Cardiac fibroblast (primary cell): ENCODE results near the gene CACNB2.

ENCODE experiments used
- DNase-seq, 2 donors: peaks; one replicate each; pipeline versions ENCODE4 v3.0.0 to v3.0.0-alpha.2; 2010; ENCODE audit warnings: low read depth in 2 of 2
- H3K4me3 ChIP-seq, 2 donors: replicated peaks in 1 of 2; 1 replicate in 1 of 2; 2 replicates in 1 of 2; pipeline ENCODE4 v1.5.1; 2011; ENCODE audit warnings: low read depth in 2 of 2, low read length in 2 of 2, mild to moderate bottlenecking in 2 of 2, moderate library complexity in 1 of 2
- CTCF ChIP-seq: IDR thresholded peaks from one replicate; pipeline ENCODE4 v1.5.1; 2011; ENCODE audit warnings: low read depth, mild to moderate bottlenecking, low read length, inconsistent platforms

Gene CACNB2

GRCh38 chr10:18497806-18498369, 357.7 kb downstream of the CACNB2 start:
- H3K4me3 ChIP-seq, result no peak overlapping the region
- TF ChIP-seq CTCF, result no peak
- DNase-seq, result peak in 1 of 2 donors; percentile 50

- no peak for TF ChIP-seq CTCF
- H3K4me3 ChIP-seq, result no peak overlapping the region
- peak in 1 of 2 donors; percentile 8 for DNase-seq
Observed at GRCh38 chr10:18498998-18499397, 358.8 kb downstream of the CACNB2 start.

GRCh38 chr10:18500576-18500975, 360.4 kb downstream of the CACNB2 start:
- TF ChIP-seq CTCF, result no peak
- no peak for DNase-seq
- no peak overlapping the region for H3K4me3 ChIP-seq

- DNase-seq, result peak in 1 of 2 donors; percentile 53
- TF ChIP-seq CTCF, result no peak
- H3K4me3 ChIP-seq, result no peak overlapping the region
Observed at GRCh38 chr10:18501198-18501597, 361.0 kb downstream of the CACNB2 start.

- no peak for TF ChIP-seq CTCF
- DNase-seq, result no peak
- no peak overlapping the region for H3K4me3 ChIP-seq
Observed at GRCh38 chr10:18501629-18502028, 361.4 kb downstream of the CACNB2 start.

GRCh38 chr10:18504161-18504560, 363.9 kb downstream of the CACNB2 start:
- DNase-seq, result no peak
- TF ChIP-seq CTCF, result no peak
- H3K4me3 ChIP-seq, result no peak overlapping the region
